B cell (primary cell): ENCODE data around the gene ETFA. TPM values are rescaled to one million over a fixed set of nuclear protein-coding genes. Genes with fewer than 3 reads are reported as not detected.
A peak's percentile ranks its signal among the peaks of the same experiment; 100 is the strongest.

Source experiments
- ATAC-seq: fragments of 200-7000 bp; cut with Tn5 transposase; one replicate; pipeline ENCODE4 v1.10.0; 2021; ENCODE audit warnings: low read depth, mild to moderate bottlenecking, moderate number of reproducible peaks, moderate library complexity
- CTCF ChIA-PET: fragments of 350-600 bp; sonication (Branson Sonifier 250); formaldehyde crosslinking; loops from one replicate; lab custom pipeline; 2021; ENCODE audit warnings: antibody characterized with exemption, inconsistent platforms; lab: Charles Lee
- POLR2A ChIA-PET: fragments of 350-600 bp; sonication (Branson Sonifier 250); formaldehyde crosslinking; loops from one replicate; lab custom pipeline; 2021; ENCODE audit warnings: antibody characterized with exemption; lab: Charles Lee
- DNase-seq: peaks from one replicate; pipeline ENCODE4 v3.0.0; 2013
- H2AFZ ChIP-seq: 2 replicates; pipeline ENCODE4 v1.6.1; 2012; ENCODE audit warnings: mild to moderate bottlenecking, low read depth, low read length; ENCODE audit not compliant: insufficient read depth, poor library complexity, severe bottlenecking
- H3K27ac ChIP-seq, 2 donors: 1 replicate in 1 of 2; 2 replicates in 1 of 2; pipeline ENCODE4 v1.5.1; 2012 to 2013; ENCODE audit warnings: low read length in 2 of 2, mild to moderate bottlenecking in 2 of 2, moderate library complexity in 1 of 2
- H3K27me3 ChIP-seq, 4 experiments: fragments of 200-600 bp in 1 of 4; sonication (generic) in 1 of 4; replicated peaks in 1 of 4; 1 replicate in 2 of 4; 2 replicates in 2 of 4; pipeline versions ENCODE4 v1.6.1 to v1.7.0; 2013 to 2016; ENCODE audit warnings: low read length in 3 of 4, mild to moderate bottlenecking in 2 of 4, mixed read lengths in 1 of 4, moderate library complexity in 1 of 4; ENCODE audit not compliant: insufficient read depth in 4 of 4, control insufficient read depth in 3 of 4; ENCODE audit errors: control extremely low read depth in 1 of 4
- H3K36me3 ChIP-seq, 2 experiments: replicated peaks in 1 of 2; 1 replicate in 1 of 2; 2 replicates in 1 of 2; pipeline versions ENCODE4 v1.6.1 to v1.7.1; 2013; ENCODE audit warnings: low read length in 1 of 2; ENCODE audit not compliant: insufficient read depth in 2 of 2, control insufficient read depth in 1 of 2; ENCODE audit errors: control extremely low read depth in 1 of 2, extremely low read depth in 1 of 2
- H3K4me1 ChIP-seq, 2 donors: fragments of 200-600 bp in 1 of 2; sonication (generic) in 1 of 2; 1 replicate in 1 of 2; 2 replicates in 1 of 2; pipeline versions ENCODE4 v1.5.1 to v1.6.1; 2013 to 2017; ENCODE audit warnings: low read length in 2 of 2; ENCODE audit not compliant: control insufficient read depth in 2 of 2, insufficient read depth in 2 of 2
- H3K4me2 ChIP-seq: replicated peaks from 2 replicates; pipeline ENCODE3; 2012; ENCODE audit warnings: mild to moderate bottlenecking, low read depth, low read length; ENCODE audit not compliant: poor library complexity, severe bottlenecking
- H3K4me3 ChIP-seq, 5 experiments: fragments of 200-600 bp in 1 of 5; sonication (generic) in 1 of 5; 1 replicate in 3 of 5; 2 replicates in 2 of 5; pipeline versions ENCODE4 v1.5.1 to v1.7.0; 2011 to 2016; ENCODE audit warnings: low read length in 4 of 5, mild to moderate bottlenecking in 4 of 5, low read depth in 2 of 5, control low read depth in 1 of 5, moderate library complexity in 1 of 5; ENCODE audit not compliant: insufficient read depth in 1 of 5; ENCODE audit errors: control extremely low read depth in 1 of 5, extremely low read depth in 1 of 5
- H3K79me2 ChIP-seq: fragments of 200-600 bp; sonication (generic); one replicate; pipeline ENCODE4 v1.6.0; 2016; ENCODE audit warnings: low read length; ENCODE audit not compliant: control insufficient read depth, insufficient read depth
- H3K9ac ChIP-seq: fragments of 200-600 bp; sonication (generic); 2 replicates; pipeline ENCODE4 v1.6.1; 2017; ENCODE audit warnings: mild to moderate bottlenecking, low read length, moderate library complexity
- H3K9me3 ChIP-seq, 3 donors: one replicate each; pipeline versions ENCODE4 v1.6.1 to v1.7.1; 2013; ENCODE audit warnings: low read length in 2 of 3; ENCODE audit not compliant: control insufficient read depth in 2 of 3, insufficient read depth in 1 of 3; ENCODE audit errors: control extremely low read depth in 1 of 3
- H4K20me1 ChIP-seq: 2 replicates; pipeline ENCODE4 v1.6.0; 2012; ENCODE audit warnings: mild to moderate bottlenecking, low read length; ENCODE audit not compliant: insufficient read depth, control insufficient read depth, poor library complexity, severe bottlenecking
- H3K27ac Mint-ChIP-seq: one replicate; pipeline ENCODE4 v1.8.0; 2021; ENCODE audit warnings: mixed read lengths
- H3K27me3 Mint-ChIP-seq: one replicate; pipeline ENCODE4 v1.8.0; 2021; ENCODE audit warnings: mixed read lengths
- H3K4me1 Mint-ChIP-seq: one replicate; pipeline ENCODE4 v1.8.0; 2021; ENCODE audit warnings: mixed read lengths
- H3K4me3 Mint-ChIP-seq: one replicate; pipeline ENCODE4 v1.8.0; 2021; ENCODE audit warnings: mixed read lengths
- H3K9me3 Mint-ChIP-seq: one replicate; pipeline ENCODE4 v1.8.0; 2022; ENCODE audit warnings: mixed read lengths; ENCODE audit not compliant: insufficient read depth
- CTCF ChIP-seq: fragments of 200-600 bp; IDR thresholded peaks from one replicate; pipeline ENCODE4 v1.8.0; 2022; ENCODE audit warnings: antibody characterized with exemption, mild to moderate bottlenecking
- EZH2 ChIP-seq: IDR thresholded peaks from 2 replicates; pipeline ENCODE4 v1.6.1; 2012; ENCODE audit warnings: borderline replicate concordance, low read depth, mild to moderate bottlenecking, moderate library complexity, low read length; ENCODE audit not compliant: insufficient read depth, poor library complexity, severe bottlenecking
- WGBS: methylation state at CpG from one replicate; pipeline ENCODE4 v1.1.5; 2013; ENCODE audit warnings: missing lambda C conversion rate; ENCODE audit not compliant: insufficient coverage; 5-methylcytosine and 5-hydroxymethylcytosine counted together
- intact Hi-C: fragments of 100-400 bp; cut with micrococcal nuclease; formaldehyde crosslinking; loops from one replicate; pipeline ENCODE4 v1.10.0; 2022
- polyA plus RNA-seq: library from polyadenylated mRNA; depleted of rRNA; stranded (reverse); fragments of >200 nt; gene quantifications from 2 replicates; pipeline ENCODE4 v1.2.3, GENCODE V29; 2012
- total RNA-seq, 2 donors: library from RNA; stranded (reverse); fragments of 120-200 nt in 1 of 2; gene quantifications; 1 replicate in 1 of 2; 2 replicates in 1 of 2; pipeline versions ENCODE4 v1.2.3 to v1.2.4, GENCODE V29; 2013 to 2022

ETFA gene
- total and polyA plus RNA-seq, 2 donors (not counting 1 experiment from before 2014, with no cell fraction given), result 34.9 to 68.8 TPM

- H3K4me2 ChIP-seq, result peak within 1 kb of the TSS; percentile 96
- peaks cover 0 to 88% (median 61%) of the 10 kb centered on the region in 4 experiments for H3K27me3 ChIP-seq
- peak within 1 kb of the TSS; percentile 30 for H3K9ac ChIP-seq
- H3K4me1 Mint-ChIP-seq, result peaks cover 56% of the 10 kb centered on the region
- ATAC-seq (peak; percentile 40), DNase-seq (peak; percentile 74)
- ChIA-PET CTCF (interaction anchor here (1.1 to 1.7 kb wide), 3 partner anchors 9 to 101 kb away, joined by 4 to 9 read pairs (median 4); partner anchors contain the start of gene ETFA), POLR2A (interaction anchor here (0.6 to 2.3 kb wide), 3 partner anchors 9 to 734 kb away, joined by 5 to 9 read pairs (median 5); partner anchors contain the start of genes ETFA and TSPAN3)
- H3K27ac Mint-ChIP-seq, result peak within 1 kb of the TSS; percentile 69
- H3K9me3 Mint-ChIP-seq, result no peaks in the 10 kb centered on the region
- peak within 1 kb of the TSS; percentile 12 to 60 (median 40) for H3K4me3 ChIP-seq
- no peak for TF ChIP-seq EZH2
- TF ChIP-seq CTCF, result no peak
- intact Hi-C loops, result loop anchor here (2.0 kb wide), 1 partner anchor 26 kb away; the partner anchor contains the start of gene ETFA
- no peaks in the 10 kb centered on the region for H3K36me3 ChIP-seq
- H3K27me3 Mint-ChIP-seq, result peaks cover 58% of the 10 kb centered on the region
- no peaks in the 10 kb centered on the region for H3K79me2 ChIP-seq
- peak within 1 kb of the TSS; percentile 87 for H3K4me3 Mint-ChIP-seq
- H3K27ac ChIP-seq, result no peak within 1 kb of the TSS
- H3K4me1 ChIP-seq, result peaks cover 65 to 66% of the 10 kb centered on the region in 2 donors
- peaks cover 26% of the 10 kb centered on the region for H4K20me1 ChIP-seq
- H2AFZ ChIP-seq, result peak within 1 kb of the TSS; percentile 49
- WGBS, result 1% methylated on average over 22 of the region's 40 CpGs
- peaks cover 0 to 58% (median 0%) of the 10 kb centered on the region in 3 donors for H3K9me3 ChIP-seq
Observed at GRCh38 chr15:76336254-76337058, 25.2 kb upstream of the ETFA start, which contains the start of gene ISL2. Gene ISL2, plus strand, starts transcription at chr15:76336773. Its CDS starts 111 bp downstream, at chr15:76336884.
